ENCODE results near the gene SPAG16. TPM values are rescaled to one million over a fixed set of nuclear protein-coding genes. Genes with fewer than 3 reads are reported as not detected.
"Not testable (repeated sequence)": the region's sequence is repeated elsewhere in the genome, so short reads cannot be mapped to it uniquely, and the experiment has no call there.

Gene SPAG16
- total and polyA plus RNA-seq, 2 donors (not counting 1 experiment from before 2014, with no cell fraction given), result 3.4 to 8.6 TPM

DNA sequence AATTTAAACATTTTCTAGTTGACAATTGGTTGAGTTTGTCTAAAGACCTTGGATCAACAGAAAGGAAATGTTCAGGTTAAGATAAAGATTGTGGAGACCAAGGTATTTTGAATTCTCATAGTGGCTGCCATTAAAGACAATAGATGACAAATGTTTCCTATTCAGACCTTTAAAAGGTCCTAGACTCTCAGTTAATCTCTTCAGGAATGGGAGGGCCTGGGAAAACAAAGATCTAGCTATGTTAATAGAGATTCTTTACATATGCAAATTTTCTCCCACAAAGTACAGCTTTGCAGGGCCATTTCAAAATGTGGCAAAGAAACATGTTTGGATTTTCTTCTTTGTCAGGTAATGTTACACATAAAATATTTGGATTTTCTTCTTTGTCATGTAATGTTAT, 403.9 kb downstream of the SPAG16 start:
- no peaks in the 10 kb centered on the region for H3K79me2 ChIP-seq (ENCODE audit: control insufficient read depth, insufficient read depth, low read length)
- no peak overlapping the region for H3K9ac ChIP-seq (ENCODE audit: low read length)

DNA sequence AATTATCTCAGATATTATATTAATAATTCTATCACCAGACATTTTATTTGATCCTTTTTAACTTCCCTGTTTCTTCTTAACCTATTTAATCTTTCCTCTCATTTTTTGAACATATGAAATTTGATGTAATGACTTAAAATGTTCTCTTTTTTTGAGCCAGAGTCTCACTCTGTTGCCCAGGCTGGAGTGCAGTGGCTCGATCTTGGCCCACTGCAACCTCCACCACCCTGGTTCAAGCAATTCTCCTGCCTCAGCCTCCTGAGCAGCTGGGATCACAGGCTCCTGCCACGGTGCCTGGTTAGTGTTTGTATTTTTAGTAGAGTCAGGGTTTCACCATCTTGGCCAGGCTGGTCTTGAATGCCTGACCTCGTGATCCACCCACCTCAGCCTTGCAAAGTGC, 404.6 kb downstream of the SPAG16 start:
- H3K27ac Mint-ChIP-seq; CTCF ChIA-PET; H3K9me3 Mint-ChIP-seq (ENCODE audit: insufficient read depth); ATAC-seq (ENCODE audit: low read depth); H4K20me1 ChIP-seq (ENCODE audit: control insufficient read depth, insufficient read depth, low read length, poor library complexity, severe bottlenecking); H2AFZ ChIP-seq (ENCODE audit: insufficient read depth, low read depth, low read length, poor library complexity, severe bottlenecking); POLR2A ChIA-PET; H3K27me3 ChIP-seq (replicated peaks in 1 of 4; ENCODE audit: control extremely low read depth in 1 of 4, control insufficient read depth in 3 of 4, insufficient read depth in 4 of 4, low read length in 3 of 4); H3K9ac ChIP-seq (ENCODE audit: low read length); H3K9me3 ChIP-seq (ENCODE audit: control extremely low read depth in 1 of 3, control insufficient read depth in 2 of 3, insufficient read depth in 1 of 3, low read length in 2 of 3); H3K36me3 ChIP-seq (replicated peaks in 1 of 2; ENCODE audit: control extremely low read depth in 1 of 2, control insufficient read depth in 1 of 2, extremely low read depth in 1 of 2, insufficient read depth in 2 of 2, low read length in 1 of 2); H3K27ac ChIP-seq (ENCODE audit: low read length in 2 of 2); H3K4me3 ChIP-seq (ENCODE audit: control extremely low read depth in 1 of 5, extremely low read depth in 1 of 5, insufficient read depth in 1 of 5, low read depth in 2 of 5, low read length in 4 of 5); H3K27me3 Mint-ChIP-seq; H3K79me2 ChIP-seq (ENCODE audit: control insufficient read depth, insufficient read depth, low read length); DNase-seq; H3K4me2 ChIP-seq (replicated peaks; ENCODE audit: low read depth, low read length, poor library complexity, severe bottlenecking); intact Hi-C loops (cut with micrococcal nuclease); H3K4me1 Mint-ChIP-seq; H3K4me1 ChIP-seq (ENCODE audit: control insufficient read depth in 2 of 2, insufficient read depth in 2 of 2, low read length in 2 of 2); H3K4me3 Mint-ChIP-seq: not testable (repeated sequence)
- WGBS (ENCODE audit: insufficient coverage), result 67% methylated on average over 1 of the region's 3 CpGs

More for the DNA sequence above, 403.9 kb downstream of the SPAG16 start:
- Mint-ChIP-seq H3K27ac (no peak overlapping the region), H3K4me3 (no peak overlapping the region), H3K4me1 (no peaks in the 10 kb centered on the region), H3K27me3 (no peaks in the 10 kb centered on the region), H3K9me3 (ENCODE audit: insufficient read depth) (no peaks in the 10 kb centered on the region)
- H3K4me3 ChIP-seq (ENCODE audit: control extremely low read depth in 1 of 5, extremely low read depth in 1 of 5, insufficient read depth in 1 of 5, low read depth in 2 of 5, low read length in 4 of 5), result no peak overlapping the region
- no peaks in the 10 kb centered on the region for H3K9me3 ChIP-seq (ENCODE audit: control extremely low read depth in 1 of 3, control insufficient read depth in 2 of 3, insufficient read depth in 1 of 3, low read length in 2 of 3)
- POLR2A ChIA-PET, result no interaction called here
- H4K20me1 ChIP-seq (ENCODE audit: control insufficient read depth, insufficient read depth, low read length, poor library complexity, severe bottlenecking), result no peaks in the 10 kb centered on the region
- no peak for TF ChIP-seq EZH2 (IDR thresholded peaks at IDR 0.05; ENCODE audit: borderline replicate concordance, insufficient read depth, low read depth, low read length, poor library complexity, severe bottlenecking)
- TF ChIP-seq, protein P1, sequence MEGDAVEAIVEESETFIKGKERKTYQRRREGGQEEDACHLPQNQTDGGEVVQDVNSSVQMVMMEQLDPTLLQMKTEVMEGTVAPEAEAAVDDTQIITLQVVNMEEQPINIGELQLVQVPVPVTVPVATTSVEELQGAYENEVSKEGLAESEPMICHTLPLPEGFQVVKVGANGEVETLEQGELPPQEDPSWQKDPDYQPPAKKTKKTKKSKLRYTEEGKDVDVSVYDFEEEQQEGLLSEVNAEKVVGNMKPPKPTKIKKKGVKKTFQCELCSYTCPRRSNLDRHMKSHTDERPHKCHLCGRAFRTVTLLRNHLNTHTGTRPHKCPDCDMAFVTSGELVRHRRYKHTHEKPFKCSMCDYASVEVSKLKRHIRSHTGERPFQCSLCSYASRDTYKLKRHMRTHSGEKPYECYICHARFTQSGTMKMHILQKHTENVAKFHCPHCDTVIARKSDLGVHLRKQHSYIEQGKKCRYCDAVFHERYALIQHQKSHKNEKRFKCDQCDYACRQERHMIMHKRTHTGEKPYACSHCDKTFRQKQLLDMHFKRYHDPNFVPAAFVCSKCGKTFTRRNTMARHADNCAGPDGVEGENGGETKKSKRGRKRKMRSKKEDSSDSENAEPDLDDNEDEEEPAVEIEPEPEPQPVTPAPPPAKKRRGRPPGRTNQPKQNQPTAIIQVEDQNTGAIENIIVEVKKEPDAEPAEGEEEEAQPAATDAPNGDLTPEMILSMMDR (IDR thresholded peaks at IDR 0.05), result no peak
- no peak overlapping the region for H3K4me2 ChIP-seq (replicated peaks; ENCODE audit: low read depth, low read length, poor library complexity, severe bottlenecking)
- H3K27ac ChIP-seq (ENCODE audit: low read length in 2 of 2), result no peak overlapping the region
- H3K36me3 ChIP-seq (replicated peaks in 1 of 2; ENCODE audit: control extremely low read depth in 1 of 2, control insufficient read depth in 1 of 2, extremely low read depth in 1 of 2, insufficient read depth in 2 of 2, low read length in 1 of 2), result no peaks in the 10 kb centered on the region
- ATAC-seq (ENCODE audit: low read depth) (no peak), DNase-seq (no peak)
- no peaks in the 10 kb centered on the region for H3K27me3 ChIP-seq (replicated peaks in 1 of 4; ENCODE audit: control extremely low read depth in 1 of 4, control insufficient read depth in 3 of 4, insufficient read depth in 4 of 4, low read length in 3 of 4)
- no peak overlapping the region for H2AFZ ChIP-seq (ENCODE audit: insufficient read depth, low read depth, low read length, poor library complexity, severe bottlenecking)
- CTCF ChIA-PET, result no interaction called here
- H3K4me1 ChIP-seq (ENCODE audit: control insufficient read depth in 2 of 2, insufficient read depth in 2 of 2, low read length in 2 of 2), result no peaks in the 10 kb centered on the region
- intact Hi-C loops (cut with micrococcal nuclease), result no loop called here

Measured in B cell (primary cell).